ENCODE data around the gene ZBTB3. TPM values are rescaled to one million over a fixed set of nuclear protein-coding genes. Genes with fewer than 3 reads are reported as not detected.

The ZBTB3 gene
- total and polyA plus RNA-seq, 9 of the 15 experiments (the other 6 are each of a cell fraction or from before 2014, with no cell fraction given), result 1.9 to 10.0 (median 4.9) TPM

- TF ChIP-seq VEZF1 (CRISPR knock-in tag; IDR thresholded peaks at IDR 0.05), result peak; percentile 64
- TF ChIP-seq ZNF518B (CRISPR knock-in tag; IDR thresholded peaks at IDR 0.05), result no peak
- no peak for TF ChIP-seq NUFIP1 (IDR thresholded peaks at IDR 0.05; ENCODE audit: partially characterized antibody)
- TF ChIP-seq SAP30 (IDR thresholded peaks at IDR 0.05; ENCODE audit: borderline replicate concordance, insufficient read depth, low read depth, low read length, poor library complexity, severe bottlenecking), result peak; percentile 69
- TF ChIP-seq PKNOX1 (IDR thresholded peaks at IDR 0.05), result peak; percentile 27; the same call in 1 of the 2 replicates
- no peak for TF ChIP-seq NCOA6 (IDR thresholded peaks at IDR 0.05)
- no peak for TF ChIP-seq TSC22D4 (tag; IDR thresholded peaks at IDR 0.05)
- 0 out of 2 replicates have a peak, but pooled peaks have one; percentile 37 for TF ChIP-seq E2F3 (CRISPR knock-in tag; IDR thresholded peaks at IDR 0.05)
- no peak for TF ChIP-seq ZNF785 (CRISPR knock-in tag; IDR thresholded peaks at IDR 0.05)
- no peak for TF ChIP-seq NONO (IDR thresholded peaks at IDR 0.05; ENCODE audit: low read depth in 2 of 2, low read length in 1 of 2)
- TF ChIP-seq THRAP3 (IDR thresholded peaks at IDR 0.05; ENCODE audit: borderline replicate concordance), result no peak
- no peak for TF ChIP-seq ZBTB5 (IDR thresholded peaks at IDR 0.05)
- no peak for TF ChIP-seq ATF2 (CRISPR knock-in tag; IDR thresholded peaks at IDR 0.05)
- peak in 1 of 2 experiments; percentile 88; a peak in 2 of 4 replicates for TF ChIP-seq HDAC1 (IDR thresholded peaks at IDR 0.05)
- TF ChIP-seq ZNF75A (CRISPR knock-in tag; IDR thresholded peaks at IDR 0.05), result no peak
Measured at GRCh38 chr11:62705880-62706849, 47.8 kb downstream of the ZBTB3 start (continued).

Data from K562 (cell line).